Thoracic aorta (tissue), 2 donors: Measurements from ENCODE around the gene CAPN11. TPM values are rescaled to one million over a fixed set of nuclear protein-coding genes. Genes with fewer than 3 reads are reported as not detected.

Source experiments
- ATAC-seq: fragments of 150-250 bp; one replicate; pipeline ENCODE4 v1.8.0; 2017; ENCODE audit warnings: low read depth; ENCODE audit not compliant: insufficient number of reproducible peaks, low FRiP score
- DNase-seq: peaks from one replicate; pipeline ENCODE4 v3.0.0-alpha.2; 2020; ENCODE audit warnings: low spot score
- H3K27ac ChIP-seq, 2 donors: fragments of 200-600 bp; sonication (generic); 1 replicate in 1 of 2; 2 replicates in 1 of 2; pipeline ENCODE4 v1.5.1; 2016; ENCODE audit warnings: mild to moderate bottlenecking in 2 of 2, moderate library complexity in 2 of 2
- H3K27me3 ChIP-seq: fragments of 200-600 bp; sonication (generic); replicated peaks from 2 replicates; pipeline ENCODE4 v1.6.0; 2016; ENCODE audit warnings: mild to moderate bottlenecking; ENCODE audit not compliant: insufficient read depth
- H3K36me3 ChIP-seq: fragments of 200-600 bp; sonication (generic); one replicate; pipeline ENCODE4 v1.5.1; 2016
- H3K4me1 ChIP-seq, 2 donors: fragments of 200-600 bp; sonication (generic); 1 replicate in 1 of 2; 2 replicates in 1 of 2; pipeline versions ENCODE4 v1.5.1 to v1.6.0; 2016; ENCODE audit warnings: low read depth in 2 of 2, mild to moderate bottlenecking in 1 of 2; ENCODE audit not compliant: control insufficient read depth in 1 of 2
- H3K4me3 ChIP-seq: fragments of 200-600 bp; sonication (generic); 2 replicates; pipeline ENCODE4 v1.5.1; 2016; ENCODE audit warnings: mild to moderate bottlenecking
- H3K9me3 ChIP-seq: fragments of 200-600 bp; sonication (generic); 2 replicates; pipeline ENCODE4 v1.5.1; 2016
- total RNA-seq, 2 donors: library from RNA; depleted of rRNA; stranded (reverse); fragments of >200 nt; gene quantifications; one replicate each; pipeline versions ENCODE4 v1.1.0 to v1.2.3, GENCODE V29; 2016
- TF ChIP-seq, protein P1 (sequence below): fragments of 200-600 bp; sonication (generic); IDR thresholded peaks from one replicate; pipeline ENCODE4 v1.5.1; 2019; ENCODE audit warnings: antibody characterized with exemption

Gene CAPN11
- total RNA-seq, 2 donors from 2014 or later, result not detected

DNA sequence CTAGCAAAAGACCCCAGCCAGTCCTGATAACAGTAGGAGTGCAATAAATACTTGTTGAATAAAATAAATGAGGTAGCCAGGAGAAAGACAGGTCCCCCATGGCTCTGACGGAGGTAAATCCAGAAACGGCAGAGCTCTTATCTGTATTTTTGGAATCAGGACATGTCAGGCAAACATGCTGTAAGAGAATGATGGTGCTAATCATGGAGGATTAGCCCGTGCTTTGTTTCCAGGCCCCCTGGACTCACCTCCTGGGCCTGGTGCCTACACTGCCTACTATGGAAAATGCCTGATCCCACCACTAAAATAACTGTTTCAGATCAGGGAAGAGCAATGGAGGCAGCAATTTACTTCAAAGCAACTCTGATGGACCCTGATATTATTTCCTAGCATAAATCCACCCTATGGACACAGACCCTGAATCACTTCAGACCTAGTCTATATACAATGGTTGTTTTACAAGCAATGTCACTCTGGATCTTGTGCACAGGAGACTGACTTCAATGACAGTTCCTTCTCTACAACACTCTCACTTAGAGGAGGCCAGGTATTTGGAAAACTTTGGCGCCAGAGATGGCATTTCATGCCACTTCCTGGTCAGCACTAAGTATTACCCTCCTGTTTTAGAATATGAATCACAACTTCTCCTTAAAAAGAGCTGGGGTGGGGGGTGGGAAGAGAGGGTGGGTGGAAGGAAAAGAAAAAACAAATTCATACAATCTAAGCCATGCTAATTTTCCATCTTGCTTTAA is 37.8 kb upstream of the CAPN11 start:
- TF ChIP-seq, protein P1, sequence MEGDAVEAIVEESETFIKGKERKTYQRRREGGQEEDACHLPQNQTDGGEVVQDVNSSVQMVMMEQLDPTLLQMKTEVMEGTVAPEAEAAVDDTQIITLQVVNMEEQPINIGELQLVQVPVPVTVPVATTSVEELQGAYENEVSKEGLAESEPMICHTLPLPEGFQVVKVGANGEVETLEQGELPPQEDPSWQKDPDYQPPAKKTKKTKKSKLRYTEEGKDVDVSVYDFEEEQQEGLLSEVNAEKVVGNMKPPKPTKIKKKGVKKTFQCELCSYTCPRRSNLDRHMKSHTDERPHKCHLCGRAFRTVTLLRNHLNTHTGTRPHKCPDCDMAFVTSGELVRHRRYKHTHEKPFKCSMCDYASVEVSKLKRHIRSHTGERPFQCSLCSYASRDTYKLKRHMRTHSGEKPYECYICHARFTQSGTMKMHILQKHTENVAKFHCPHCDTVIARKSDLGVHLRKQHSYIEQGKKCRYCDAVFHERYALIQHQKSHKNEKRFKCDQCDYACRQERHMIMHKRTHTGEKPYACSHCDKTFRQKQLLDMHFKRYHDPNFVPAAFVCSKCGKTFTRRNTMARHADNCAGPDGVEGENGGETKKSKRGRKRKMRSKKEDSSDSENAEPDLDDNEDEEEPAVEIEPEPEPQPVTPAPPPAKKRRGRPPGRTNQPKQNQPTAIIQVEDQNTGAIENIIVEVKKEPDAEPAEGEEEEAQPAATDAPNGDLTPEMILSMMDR, result no peak
- Histone ChIP-seq H3K4me3 (no peak overlapping the region), H3K9me3 (no peaks in the 10 kb centered on the region), H3K27ac (no peak overlapping the region), H3K27me3 (no peaks in the 10 kb centered on the region), H3K4me1 (peaks cover 39 to 78% of the 10 kb centered on the region in 2 donors), H3K36me3 (no peaks in the 10 kb centered on the region)
- ATAC-seq (no peak), DNase-seq (no peak)

DNA sequence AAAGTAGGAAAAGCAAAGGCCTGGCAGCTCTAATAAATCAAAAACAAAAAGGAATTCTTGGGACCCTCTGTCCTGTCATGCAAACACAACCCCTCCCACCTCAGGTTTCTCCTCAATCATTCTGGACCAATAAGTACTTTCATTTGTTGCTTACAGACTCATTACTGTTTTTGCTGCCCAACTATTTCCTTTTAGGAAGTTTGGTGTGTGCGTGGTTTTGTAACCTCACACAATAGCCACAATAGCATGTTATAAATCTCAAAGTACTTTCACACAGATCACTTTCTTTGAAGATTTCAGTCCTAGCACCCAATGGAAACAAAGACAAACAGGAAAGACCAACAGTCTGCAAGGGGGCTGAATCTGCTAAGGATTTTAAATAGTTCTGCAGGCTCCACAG is 35.8 kb upstream of the CAPN11 start:
- peak overlapping the region; percentile 35 to 54 for H3K27ac ChIP-seq
- no peak for DNase-seq
- TF ChIP-seq, protein P1, result no peak
- peaks cover 28 to 71% of the 10 kb centered on the region in 2 donors for H3K4me1 ChIP-seq
- H3K36me3 ChIP-seq, result no peaks in the 10 kb centered on the region
- H3K27me3 ChIP-seq, result no peaks in the 10 kb centered on the region
- ATAC-seq, result no peak
- H3K9me3 ChIP-seq, result no peaks in the 10 kb centered on the region
- H3K4me3 ChIP-seq, result peak overlapping the region; percentile 42

GRCh38 chr6:44123544-44123943 is 35.1 kb upstream of the CAPN11 start:
- ATAC-seq, result no peak
- Histone ChIP-seq H3K27me3 (no peaks in the 10 kb centered on the region), H3K27ac (peak overlapping the region in 1 of 2 donors; percentile 54), H3K4me3 (no peak overlapping the region), H3K4me1 (peaks cover 32 to 77% of the 10 kb centered on the region in 2 donors), H3K9me3 (no peaks in the 10 kb centered on the region), H3K36me3 (no peaks in the 10 kb centered on the region)
- TF ChIP-seq, protein P1, result no peak
- no peak for DNase-seq

DNA sequence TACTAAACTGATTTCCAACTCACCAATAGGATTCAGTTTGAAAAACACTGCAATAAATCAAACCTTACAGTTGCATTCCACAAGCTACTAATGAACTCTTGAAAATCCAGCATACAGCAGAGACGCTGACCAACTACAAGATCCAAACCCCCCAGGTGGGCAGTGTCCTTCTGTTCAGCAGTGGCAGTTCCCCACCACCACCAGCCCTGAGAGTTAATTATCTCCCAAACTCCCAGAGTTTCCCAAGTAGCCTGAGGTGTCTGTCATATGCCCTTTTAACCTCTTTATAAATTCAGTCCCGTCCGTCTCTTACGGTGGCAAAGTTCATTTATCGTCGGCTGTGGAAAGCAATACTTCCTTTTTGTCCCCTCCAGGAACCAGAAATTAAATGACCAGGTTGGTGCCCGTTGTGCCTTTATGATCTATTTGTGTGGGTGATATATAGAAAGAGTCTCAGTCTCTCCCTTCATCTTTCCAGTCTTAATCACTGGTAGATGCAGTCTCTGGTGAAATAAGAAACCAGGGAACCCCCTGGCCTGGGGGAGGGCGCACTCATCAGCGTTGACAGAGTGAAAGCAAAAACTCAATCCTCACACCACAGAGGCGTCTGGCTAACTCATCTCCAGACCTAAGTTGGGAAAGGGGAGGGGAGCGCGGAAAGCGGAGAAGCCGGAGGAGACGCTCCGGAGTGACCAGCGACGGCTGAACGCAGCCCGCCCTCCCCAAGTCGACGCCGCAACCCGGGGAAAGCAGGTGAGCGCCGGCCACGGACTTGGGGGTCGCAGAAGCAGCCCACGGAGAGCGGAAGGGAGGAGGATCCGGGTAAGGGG is 32.1 kb upstream of the CAPN11 start:
- Histone ChIP-seq H3K9me3 (no peaks in the 10 kb centered on the region), H3K4me1 (peaks cover 30 to 58% of the 10 kb centered on the region in 2 donors), H3K27me3 (no peaks in the 10 kb centered on the region), H3K27ac (peak overlapping the region; percentile 68 to 69), H3K36me3 (no peaks in the 10 kb centered on the region), H3K4me3 (peak overlapping the region; percentile 91)
- ATAC-seq (peak; percentile 51), DNase-seq (no peak)
- TF ChIP-seq, protein P1, result no peak
